Fibroblast of mammary gland (primary cell): ENCODE measurements around the gene POP5.

Experiments
- DNase-seq: peaks from one replicate; pipeline ENCODE4 v3.0.0-alpha.2; 2010; ENCODE audit warnings: low read depth
- H3K4me3 ChIP-seq: 2 replicates; pipeline ENCODE4 v1.5.1; 2011; ENCODE audit warnings: low read depth, mild to moderate bottlenecking, low read length, moderate library complexity; ENCODE audit not compliant: control insufficient read depth
- CTCF ChIP-seq: conservative IDR thresholded peaks from 2 replicates; pipeline ENCODE4 v1.5.1; 2011; ENCODE audit warnings: low read depth, low read length, inconsistent platforms; ENCODE audit not compliant: control insufficient read depth, insufficient read depth

Gene POP5

GRCh38 chr12:120580787-120581723 is at the start of gene POP5:
Gene POP5 (minus strand): TSS chr12:120581402. CDS start chr12:120581362, 40 bp downstream.
- no peak for TF ChIP-seq CTCF
- DNase-seq = peak; percentile 97
- peak within 1 kb of the TSS; percentile 91 for H3K4me3 ChIP-seq

- H3K4me3 ChIP-seq = no peak overlapping the region
- DNase-seq = no peak
- TF ChIP-seq CTCF = no peak
Observed at GRCh38 chr12:120630104-120630892, 49.1 kb upstream of the POP5 start.

GRCh38 chr12:120628919-120629318 is 47.7 kb upstream of the POP5 start:
- H3K4me3 ChIP-seq = no peak overlapping the region
- DNase-seq = no peak
- TF ChIP-seq CTCF = no peak

- TF ChIP-seq CTCF = peak; percentile 11
- H3K4me3 ChIP-seq = no peak overlapping the region
- DNase-seq = no peak
Observed at GRCh38 chr12:120625557-120626419, 44.6 kb upstream of the POP5 start.

- DNase-seq = no peak
- no peak overlapping the region for H3K4me3 ChIP-seq
- TF ChIP-seq CTCF = no peak
Observed at GRCh38 chr12:120620624-120621023, 39.4 kb upstream of the POP5 start.
